C1 segment of cervical spinal cord (tissue), 14 donors: Measurements from ENCODE around the gene ETS1.

Experiments
- DNase-seq, 14 donors: peaks; one replicate each; lab custom pipeline; 2025; lab: John Stamatoyannopoulos, UW

ETS1 gene

GRCh38 chr11:128568166-128568778, 19.1 kb downstream of the ETS1 start:
- DNase-seq: no peak

GRCh38 chr11:128567130-128567529, 20.2 kb downstream of the ETS1 start:
- DNase-seq: no peak

- no peak for DNase-seq
These were observed 21.5 kb downstream of the ETS1 start for GRCh38 chr11:128565881-128566280.

- no peak for DNase-seq
These were observed 22.6 kb downstream of the ETS1 start for GRCh38 chr11:128564642-128565245.

GRCh38 chr11:128563942-128564641, 23.3 kb downstream of the ETS1 start:
- no peak for DNase-seq

GRCh38 chr11:128563308-128563707, 24.1 kb downstream of the ETS1 start:
- DNase-seq: no peak

GRCh38 chr11:128559496-128560103, 27.8 kb downstream of the ETS1 start:
- no peak for DNase-seq

- no peak for DNase-seq
These were observed 31.8 kb downstream of the ETS1 start for GRCh38 chr11:128555606-128556005.

- DNase-seq: peak in 4 of 14 donors; percentile 9 to 38 (median 18)
These were observed 33.5 kb downstream of the ETS1 start for GRCh38 chr11:128553662-128554362.

- DNase-seq: peak in 11 of 14 donors; percentile 2 to 86 (median 61)
These were observed 34.3 kb downstream of the ETS1 start for GRCh38 chr11:128552783-128553661.

GRCh38 chr11:128551611-128552335, 35.6 kb downstream of the ETS1 start:
- DNase-seq: no peak

- DNase-seq: no peak
These were observed 36.3 kb downstream of the ETS1 start for GRCh38 chr11:128551058-128551457.

GRCh38 chr11:128550261-128550821, 37.0 kb downstream of the ETS1 start:
- no peak for DNase-seq

GRCh38 chr11:128549256-128549944, 38.0 kb downstream of the ETS1 start:
- DNase-seq: no peak

GRCh38 chr11:128548649-128549255, 38.6 kb downstream of the ETS1 start:
- DNase-seq: no peak

GRCh38 chr11:128547946-128548648, 39.3 kb downstream of the ETS1 start:
- DNase-seq: no peak

GRCh38 chr11:128546916-128547315, 40.4 kb downstream of the ETS1 start:
- DNase-seq: no peak

GRCh38 chr11:128544471-128545051, 42.8 kb downstream of the ETS1 start:
- DNase-seq: no peak
